ENCODE data around the gene DEPP1.

Gene DEPP1

GRCh38 chr10:44955413-44956070 is 23.1 kb downstream of the DEPP1 start:
- Histone ChIP-seq H3K4me1 (ENCODE audit: control insufficient read depth, insufficient read depth, low read length) (peaks cover 2% of the 10 kb centered on the region; the same call in 1 of the 2 replicates), H3K4me3 (ENCODE audit: low read depth, low read length) (no peak overlapping the region), H3K36me3 (ENCODE audit: control insufficient read depth in 2 of 2, insufficient read depth in 1 of 2, low read length in 2 of 2) (no peaks in the 10 kb centered on the region), H3K9me3 (ENCODE audit: control insufficient read depth, insufficient read depth, low read depth, low read length) (no peaks in the 10 kb centered on the region), H3K27ac (ENCODE audit: extremely low read depth, low read depth, low read length) (no peak overlapping the region)
- ChIA-PET POLR2A (no interaction called here), CTCF (interaction anchor here (1.0 kb wide), 1 partner anchor 13 kb away, joined by 6 read pairs; no protein-coding TSS in a partner anchor)
- no peak for TF ChIP-seq ZFP37 (tag by site-specific recombination; IDR thresholded peaks at IDR 0.05)
- TF ChIP-seq ZSCAN30 (tag by site-specific recombination; IDR thresholded peaks at IDR 0.05), result no peak
- no peak for TF ChIP-seq ZNF174 (tag by site-specific recombination; IDR thresholded peaks at IDR 0.05)
- TF ChIP-seq ZNF555 (tag by site-specific recombination; conservative IDR thresholded peaks at IDR 0.05), result no peak
- TF ChIP-seq HOXD13 (CRISPR knock-in tag; IDR thresholded peaks at IDR 0.05; ENCODE audit: borderline replicate concordance), result no peak
- TF ChIP-seq ZNF366 (tag by site-specific recombination; conservative IDR thresholded peaks at IDR 0.05), result no peak
- TF ChIP-seq ZNF549 (tag by site-specific recombination; IDR thresholded peaks at IDR 0.05), result no peak
- TF ChIP-seq ZNF148 (tag by site-specific recombination; IDR thresholded peaks at IDR 0.05; ENCODE audit: borderline replicate concordance), result no peak
- no peak for TF ChIP-seq PRDM2 (tag by site-specific recombination; IDR thresholded peaks at IDR 0.05; ENCODE audit: borderline replicate concordance)
- TF ChIP-seq ZNF280D (tag by site-specific recombination; IDR thresholded peaks at IDR 0.05), result no peak
- no peak for TF ChIP-seq REST (tag by site-specific recombination; IDR thresholded peaks at IDR 0.05)
